ENCODE measurements around the gene TNFRSF8. TPM values are rescaled to one million over a fixed set of nuclear protein-coding genes. Genes with fewer than 3 reads are reported as not detected.

The TNFRSF8 gene
- total and polyA plus RNA-seq, 2 of the 4 experiments (the other 2 are of a cell fraction), result under 0.01 to 0.31 TPM

DNA sequence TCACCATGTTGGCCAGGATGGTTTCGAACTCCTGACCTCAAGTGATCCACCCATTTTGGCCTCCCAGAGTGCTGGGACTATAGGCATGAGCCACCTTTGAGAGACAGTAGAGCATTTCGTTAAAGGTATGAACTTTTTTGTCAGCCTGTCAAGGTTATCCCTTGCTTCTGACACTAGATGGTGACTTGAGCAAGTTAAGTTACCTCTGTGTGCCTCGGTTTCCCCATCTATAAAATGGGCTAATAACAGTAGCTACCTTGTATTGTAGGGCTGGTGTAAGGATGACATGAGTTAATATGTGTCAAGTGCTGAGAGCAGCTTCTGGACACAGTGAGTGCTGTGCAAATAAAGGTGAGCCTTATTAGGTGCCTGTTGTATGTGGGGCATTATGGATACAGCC, 8.8 kb downstream of the TNFRSF8 start:
- 100% methylated on average over 1 of the region's 3 CpGs; no CpG with 5 or more reads in 1 of the 2 experiments for WGBS, 2 experiments (ENCODE audit: extremely low coverage in 2 of 2, insufficient read length in 1 of 2)
- dilution Hi-C loops (cut with HindIII; ENCODE audit: low sequenced_read_pairs, unreplicated experiment), result no loop called here
- no peak for ATAC-seq (ENCODE audit: low read depth)

More for the DNA sequence above, 8.8 kb downstream of the TNFRSF8 start:
- H3K18ac ChIP-seq (ENCODE audit: low read depth, low read length), result no peak overlapping the region
- H3K23ac ChIP-seq (ENCODE audit: low read depth, low read length), result no peak overlapping the region
- H3K56ac ChIP-seq (ENCODE audit: extremely low read depth, insufficient read depth, low read length), result no peak overlapping the region
- H3K9ac ChIP-seq (ENCODE audit: low read depth, low read length), result no peak overlapping the region
- BruUV-seq (replicated peaks), result no TSS peak
- H3K36me3 ChIP-seq (ENCODE audit: control insufficient read depth, insufficient read depth, low read length), result no peaks in the 10 kb centered on the region
- H3K4me2 ChIP-seq (ENCODE audit: low read depth, low read length), result no peak overlapping the region
- H4K8ac ChIP-seq (ENCODE audit: low read depth in 2 of 2, low read length in 2 of 2), result no peak overlapping the region
- no peak overlapping the region for H4K91ac ChIP-seq (ENCODE audit: insufficient read depth, low read depth, low read length)
- no peaks in the 10 kb centered on the region for H3K79me1 ChIP-seq (ENCODE audit: low read depth in 1 of 2, low read length in 2 of 2)
- H3K27ac ChIP-seq (ENCODE audit: insufficient read depth, low read length), result no peak overlapping the region
- POLR2A ChIA-PET (ENCODE audit: unreplicated experiment), result no interaction called here
- no peak for DNase-seq
- no peak overlapping the region for H2AK9ac ChIP-seq (replicated peaks; ENCODE audit: low read depth, low read length, poor library complexity)
- H2BK20ac ChIP-seq (ENCODE audit: low read depth, low read length), result no peak overlapping the region
- 0 out of 2 replicates have a peak, but pooled peaks cover 3% of the 10 kb centered on the region for H3K9me1 ChIP-seq (ENCODE audit: insufficient read depth, low read length)
- H2AK5ac ChIP-seq (ENCODE audit: low read depth, low read length), result no peak overlapping the region
- H4K20me1 ChIP-seq (ENCODE audit: insufficient read depth, low read length), result no peaks in the 10 kb centered on the region
- CTCF ChIA-PET, result no interaction called here
- peaks cover 2% of the 10 kb centered on the region; the same call in 1 of the 2 replicates for H3K27me3 ChIP-seq (ENCODE audit: control insufficient read depth, insufficient read depth, low read length)
- intact Hi-C loops (cut with micrococcal nuclease), result no loop called here
- in situ Hi-C loops (cut with MboI; ENCODE audit: low sequenced_read_pairs), result no loop called here
- H2BK120ac ChIP-seq (ENCODE audit: low read depth, low read length), result no peak overlapping the region
- H3K9me3 ChIP-seq (ENCODE audit: control insufficient read depth, insufficient read depth, low read length), result 0 out of 2 replicates have a peak, but pooled peaks cover 1% of the 10 kb centered on the region
- H2AFZ ChIP-seq (replicated peaks; ENCODE audit: low read length, poor library complexity), result no peak overlapping the region
- no peak overlapping the region for H4K5ac ChIP-seq (ENCODE audit: low read depth, low read length)
- no peak overlapping the region for H3K14ac ChIP-seq (replicated peaks; ENCODE audit: low read depth, low read length)
- no peak overlapping the region for H2BK5ac ChIP-seq (ENCODE audit: low read depth, low read length, poor library complexity, severe bottlenecking)
- no peak overlapping the region for H3K4ac ChIP-seq (ENCODE audit: low read depth, low read length)
- H3K4me3 ChIP-seq (ENCODE audit: insufficient read depth, low read depth, low read length), result no peak overlapping the region
- TF ChIP-seq RFX5 (IDR thresholded peaks at IDR 0.05; ENCODE audit: low read depth, low read length) (no peak), RCOR1 (IDR thresholded peaks at IDR 0.05; ENCODE audit: insufficient replicate concordance, low read length) (no peak), SMC3 (IDR thresholded peaks at IDR 0.05; ENCODE audit: low read depth, low read length) (no peak), BHLHE40 (IDR thresholded peaks at IDR 0.05; ENCODE audit: low read depth, low read length) (no peak), MAZ (IDR thresholded peaks at IDR 0.05; ENCODE audit: borderline replicate concordance, low read depth, low read length) (no peak), POLR2A (IDR thresholded peaks at IDR 0.05; ENCODE audit: low read depth, low read length) (no peak), FOS (IDR thresholded peaks at IDR 0.05; ENCODE audit: low read depth, low read length) (no peak), RAD21 (IDR thresholded peaks at IDR 0.05; ENCODE audit: low read length) (no peak), CHD1 (IDR thresholded peaks at IDR 0.05; ENCODE audit: low read depth, low read length) (no peak), MXI1 (IDR thresholded peaks at IDR 0.05; ENCODE audit: borderline replicate concordance, low read depth, low read length) (no peak), CEBPB (IDR thresholded peaks at IDR 0.05; ENCODE audit: low read depth, low read length) (no peak), NFE2L2 (IDR thresholded peaks at IDR 0.05; ENCODE audit: low read depth, low read length) (no peak), MAFK (IDR thresholded peaks at IDR 0.05; ENCODE audit: low read depth, low read length) (no peak)
- TF ChIP-seq, protein P1, sequence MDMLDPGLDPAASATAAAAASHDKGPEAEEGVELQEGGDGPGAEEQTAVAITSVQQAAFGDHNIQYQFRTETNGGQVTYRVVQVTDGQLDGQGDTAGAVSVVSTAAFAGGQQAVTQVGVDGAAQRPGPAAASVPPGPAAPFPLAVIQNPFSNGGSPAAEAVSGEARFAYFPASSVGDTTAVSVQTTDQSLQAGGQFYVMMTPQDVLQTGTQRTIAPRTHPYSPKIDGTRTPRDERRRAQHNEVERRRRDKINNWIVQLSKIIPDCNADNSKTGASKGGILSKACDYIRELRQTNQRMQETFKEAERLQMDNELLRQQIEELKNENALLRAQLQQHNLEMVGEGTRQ (IDR thresholded peaks at IDR 0.05; ENCODE audit: low read depth, low read length), result no peak
- TF ChIP-seq, protein P2, sequence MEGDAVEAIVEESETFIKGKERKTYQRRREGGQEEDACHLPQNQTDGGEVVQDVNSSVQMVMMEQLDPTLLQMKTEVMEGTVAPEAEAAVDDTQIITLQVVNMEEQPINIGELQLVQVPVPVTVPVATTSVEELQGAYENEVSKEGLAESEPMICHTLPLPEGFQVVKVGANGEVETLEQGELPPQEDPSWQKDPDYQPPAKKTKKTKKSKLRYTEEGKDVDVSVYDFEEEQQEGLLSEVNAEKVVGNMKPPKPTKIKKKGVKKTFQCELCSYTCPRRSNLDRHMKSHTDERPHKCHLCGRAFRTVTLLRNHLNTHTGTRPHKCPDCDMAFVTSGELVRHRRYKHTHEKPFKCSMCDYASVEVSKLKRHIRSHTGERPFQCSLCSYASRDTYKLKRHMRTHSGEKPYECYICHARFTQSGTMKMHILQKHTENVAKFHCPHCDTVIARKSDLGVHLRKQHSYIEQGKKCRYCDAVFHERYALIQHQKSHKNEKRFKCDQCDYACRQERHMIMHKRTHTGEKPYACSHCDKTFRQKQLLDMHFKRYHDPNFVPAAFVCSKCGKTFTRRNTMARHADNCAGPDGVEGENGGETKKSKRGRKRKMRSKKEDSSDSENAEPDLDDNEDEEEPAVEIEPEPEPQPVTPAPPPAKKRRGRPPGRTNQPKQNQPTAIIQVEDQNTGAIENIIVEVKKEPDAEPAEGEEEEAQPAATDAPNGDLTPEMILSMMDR (conservative IDR thresholded peaks at IDR 0.05; ENCODE audit: low read depth, low read length), result no peak
- no peak overlapping the region for H2BK15ac ChIP-seq (ENCODE audit: low read depth, low read length)
- H3K4me1 ChIP-seq (ENCODE audit: control insufficient read depth, insufficient read depth, low read length), result peaks cover 14% of the 10 kb centered on the region

All from IMR-90 (cell line).